Measurements from ENCODE around the gene TMEM181. TPM values are rescaled to one million over a fixed set of nuclear protein-coding genes. Genes with fewer than 3 reads are reported as not detected.
"Not testable (repeated sequence)": the region's sequence is repeated elsewhere in the genome, so short reads cannot be mapped to it uniquely, and the experiment has no call there.

Gene TMEM181
- total RNA-seq, 4 donors from 2014 or later = 10.5 to 22.1 (median 16.8) TPM

DNA sequence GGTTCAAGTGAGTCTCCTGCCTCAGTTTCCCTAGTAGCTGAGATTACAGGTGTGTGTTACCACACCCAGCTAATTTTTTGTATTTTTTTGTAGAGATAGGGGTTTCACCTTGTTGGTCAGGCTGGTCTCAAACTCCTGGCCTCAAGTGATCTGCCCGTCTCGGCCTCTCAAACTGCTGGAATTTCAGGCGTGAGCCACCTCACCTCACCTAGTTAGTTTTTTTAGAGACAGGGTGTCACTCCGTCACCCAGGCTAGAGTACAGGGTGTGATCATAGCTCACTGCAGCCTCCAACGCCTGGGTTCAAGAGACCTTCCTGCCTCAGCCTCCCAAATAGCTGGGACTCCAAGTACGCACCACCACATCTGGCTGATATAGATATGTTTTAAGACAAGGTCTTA is 112.8 kb downstream of the TMEM181 start:
- Histone ChIP-seq H3K27ac (no peak overlapping the region), H3K36me3 (no peaks in the 10 kb centered on the region), H3K9me3 (no peaks in the 10 kb centered on the region), H3K4me3 (no peak overlapping the region), H3K4me1 (peaks cover 9 to 37% (median 15%) of the 10 kb centered on the region in 3 donors), H3K27me3 (no peaks in the 10 kb centered on the region)
- intact Hi-C loops (cut with DNase I) = no loop called here
- no peak for TF ChIP-seq POLR2A (IDR thresholded peaks at IDR 0.05)
- TF ChIP-seq, protein P1, sequence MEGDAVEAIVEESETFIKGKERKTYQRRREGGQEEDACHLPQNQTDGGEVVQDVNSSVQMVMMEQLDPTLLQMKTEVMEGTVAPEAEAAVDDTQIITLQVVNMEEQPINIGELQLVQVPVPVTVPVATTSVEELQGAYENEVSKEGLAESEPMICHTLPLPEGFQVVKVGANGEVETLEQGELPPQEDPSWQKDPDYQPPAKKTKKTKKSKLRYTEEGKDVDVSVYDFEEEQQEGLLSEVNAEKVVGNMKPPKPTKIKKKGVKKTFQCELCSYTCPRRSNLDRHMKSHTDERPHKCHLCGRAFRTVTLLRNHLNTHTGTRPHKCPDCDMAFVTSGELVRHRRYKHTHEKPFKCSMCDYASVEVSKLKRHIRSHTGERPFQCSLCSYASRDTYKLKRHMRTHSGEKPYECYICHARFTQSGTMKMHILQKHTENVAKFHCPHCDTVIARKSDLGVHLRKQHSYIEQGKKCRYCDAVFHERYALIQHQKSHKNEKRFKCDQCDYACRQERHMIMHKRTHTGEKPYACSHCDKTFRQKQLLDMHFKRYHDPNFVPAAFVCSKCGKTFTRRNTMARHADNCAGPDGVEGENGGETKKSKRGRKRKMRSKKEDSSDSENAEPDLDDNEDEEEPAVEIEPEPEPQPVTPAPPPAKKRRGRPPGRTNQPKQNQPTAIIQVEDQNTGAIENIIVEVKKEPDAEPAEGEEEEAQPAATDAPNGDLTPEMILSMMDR (IDR thresholded peaks at IDR 0.05) = no peak
- WGBS, 2 donors = 93 to 98% methylated on average over 6 of the region's 6 CpGs
- DNase-seq = no peak

DNA sequence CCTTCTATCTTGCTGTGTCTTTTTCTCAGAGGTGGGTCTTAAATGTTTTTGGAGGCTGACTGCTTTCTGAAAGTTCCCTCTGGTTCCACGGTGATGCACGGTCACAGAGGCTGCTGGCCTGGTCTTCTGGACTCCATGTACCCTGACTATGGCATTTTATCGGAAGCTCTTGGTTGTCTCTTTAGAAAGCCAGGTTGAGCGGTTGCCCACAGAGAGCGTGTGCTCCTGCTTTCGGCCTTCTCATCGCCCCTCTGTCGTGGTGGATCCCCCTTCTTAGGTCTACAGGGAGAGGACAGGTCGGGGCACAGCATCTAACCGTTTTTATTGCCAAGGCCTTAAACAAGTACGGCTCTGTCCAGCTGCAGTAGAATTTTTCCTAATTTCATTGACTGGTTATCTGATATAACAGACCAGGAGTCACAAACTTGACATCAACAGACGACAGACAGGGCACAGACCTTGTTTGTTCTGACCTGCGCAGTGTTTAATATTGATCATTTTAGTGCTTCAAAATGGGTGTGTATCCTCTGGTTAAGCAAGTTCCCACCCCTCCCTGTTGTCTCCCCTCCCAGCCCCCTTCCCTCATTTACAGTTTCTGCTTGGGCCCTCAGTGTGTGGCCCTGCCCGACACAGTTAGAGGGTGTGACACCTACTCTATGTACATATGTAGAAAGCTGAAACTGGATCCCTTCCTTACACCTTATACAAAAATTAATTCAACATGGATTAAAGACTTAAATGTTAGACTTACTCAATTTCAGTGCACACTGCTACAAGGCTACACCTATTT is 114.6 kb downstream of the TMEM181 start:
- no peak overlapping the region for H3K4me3 ChIP-seq
- intact Hi-C loops (cut with DNase I) = no loop called here
- no peaks in the 10 kb centered on the region for H3K36me3 ChIP-seq
- 81 to 87% methylated on average over 6 to 14 of the region's 14 CpGs for WGBS, 2 donors
- DNase-seq = no peak
- no peaks in the 10 kb centered on the region for H3K27me3 ChIP-seq
- no peak for TF ChIP-seq POLR2A (IDR thresholded peaks at IDR 0.05)
- TF ChIP-seq, protein P1 (IDR thresholded peaks at IDR 0.05) = no peak
- no peaks in the 10 kb centered on the region for H3K9me3 ChIP-seq
- H3K4me1 ChIP-seq = peaks cover 5 to 19% (median 9%) of the 10 kb centered on the region in 3 donors
- no peak overlapping the region for H3K27ac ChIP-seq

DNA sequence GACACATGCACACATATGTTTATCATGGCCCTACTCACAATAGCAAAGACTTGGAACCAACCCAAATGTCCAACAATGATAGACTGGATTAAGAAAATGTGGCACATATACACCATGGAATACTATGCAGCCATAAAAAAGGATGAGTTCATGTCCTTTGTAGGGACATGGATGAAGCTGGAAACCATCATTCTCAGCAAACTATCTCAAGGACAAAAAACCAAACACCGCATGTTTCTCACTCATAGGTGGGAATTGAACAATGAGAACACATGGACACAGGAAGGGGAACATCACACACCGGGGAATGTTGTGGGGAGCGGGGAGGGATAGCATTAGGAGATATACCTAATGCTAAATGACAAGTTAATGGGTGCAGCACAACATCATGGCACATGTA is 117.2 kb downstream of the TMEM181 start:
- H3K27me3 ChIP-seq; H3K36me3 ChIP-seq; intact Hi-C loops (cut with DNase I); H3K4me1 ChIP-seq; DNase-seq; H3K9me3 ChIP-seq; H3K4me3 ChIP-seq; H3K27ac ChIP-seq: not testable (repeated sequence)
- WGBS, 2 donors = 97% methylated on average over 3 of the region's 3 CpGs

DNA sequence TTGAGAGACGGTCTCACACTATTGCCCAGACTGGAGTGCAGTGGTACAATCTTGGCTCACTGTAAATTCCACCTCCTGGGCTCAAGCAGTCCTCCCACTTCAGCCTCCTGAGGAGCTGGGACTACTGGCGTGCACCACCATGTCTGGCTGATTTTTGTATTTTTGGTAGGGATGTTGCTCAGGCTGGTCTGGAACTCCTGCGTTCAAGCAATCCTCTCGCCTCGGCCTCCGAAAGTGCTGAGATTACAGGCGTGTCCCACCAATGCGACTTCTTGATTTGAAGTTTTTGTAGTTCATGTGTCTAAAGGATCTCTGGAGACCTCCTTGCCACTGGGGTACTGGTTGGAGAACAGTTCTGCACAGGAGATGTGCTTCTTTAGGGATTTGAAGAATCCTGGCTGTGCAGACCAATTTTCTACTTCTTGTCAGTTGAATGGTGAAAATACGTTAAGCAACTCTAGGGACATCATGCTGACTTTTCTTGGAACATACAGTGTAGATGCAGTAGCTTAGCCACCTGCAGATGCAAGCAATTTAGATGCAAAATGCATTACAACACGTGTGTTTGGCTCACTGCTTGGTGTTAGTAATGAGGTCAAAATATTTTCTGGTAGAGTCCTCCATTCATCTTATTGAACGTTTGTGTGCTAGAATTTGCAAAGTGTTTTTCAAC is 118.2 kb downstream of the TMEM181 start:
- Histone ChIP-seq H3K4me3 (no peak overlapping the region), H3K27ac (no peak overlapping the region), H3K4me1 (no peaks in the 10 kb centered on the region), H3K27me3 (no peaks in the 10 kb centered on the region), H3K36me3 (no peaks in the 10 kb centered on the region), H3K9me3 (no peaks in the 10 kb centered on the region)
- WGBS, 2 donors = 81 to 82% methylated on average over 8 to 11 of the region's 11 CpGs
- DNase-seq = no peak
- intact Hi-C loops (cut with DNase I) = no loop called here
- no peak for TF ChIP-seq POLR2A (IDR thresholded peaks at IDR 0.05)
- TF ChIP-seq, protein P1 (IDR thresholded peaks at IDR 0.05) = no peak

DNA sequence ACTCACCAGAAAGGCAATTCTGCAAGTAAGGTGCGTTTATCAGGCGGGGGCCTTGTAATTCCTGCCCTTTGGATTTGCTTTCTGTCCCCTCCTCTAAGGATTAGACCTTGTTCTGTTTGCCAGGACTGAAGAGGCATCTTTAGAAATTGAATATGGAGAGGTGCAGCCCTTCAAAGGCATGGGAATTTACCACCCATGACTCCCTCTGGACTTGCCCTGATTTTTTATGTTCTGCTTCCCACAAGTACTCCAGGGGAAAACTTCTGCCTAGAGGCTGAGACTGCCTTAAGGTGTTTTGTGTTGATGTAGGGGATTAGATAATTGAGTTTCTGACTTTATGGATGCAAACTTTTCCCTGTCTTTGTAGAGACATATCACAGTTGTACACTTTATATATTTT is 120.1 kb downstream of the TMEM181 start:
- H3K27ac ChIP-seq = no peak overlapping the region
- H3K27me3 ChIP-seq = no peaks in the 10 kb centered on the region
- no peaks in the 10 kb centered on the region for H3K9me3 ChIP-seq
- DNase-seq = no peak
- no peak for TF ChIP-seq POLR2A (IDR thresholded peaks at IDR 0.05)
- TF ChIP-seq, protein P1 (IDR thresholded peaks at IDR 0.05) = no peak
- intact Hi-C loops (cut with DNase I) = no loop called here
- no peaks in the 10 kb centered on the region for H3K36me3 ChIP-seq
- no peak overlapping the region for H3K4me3 ChIP-seq
- peaks cover 0 to 8% (median 0%) of the 10 kb centered on the region in 3 donors for H3K4me1 ChIP-seq
- 92 to 100% methylated on average over 2 of the region's 2 CpGs for WGBS, 2 donors

Data from esophagus squamous epithelium (tissue), 5 donors.